ENCODE measurements around the gene TRIM25. TPM values are rescaled to one million over a fixed set of nuclear protein-coding genes. Genes with fewer than 3 reads are reported as not detected.

Gene TRIM25
- total RNA-seq, 4 donors from 2014 or later, result 25.4 to 38.6 (median 34.6) TPM

DNA sequence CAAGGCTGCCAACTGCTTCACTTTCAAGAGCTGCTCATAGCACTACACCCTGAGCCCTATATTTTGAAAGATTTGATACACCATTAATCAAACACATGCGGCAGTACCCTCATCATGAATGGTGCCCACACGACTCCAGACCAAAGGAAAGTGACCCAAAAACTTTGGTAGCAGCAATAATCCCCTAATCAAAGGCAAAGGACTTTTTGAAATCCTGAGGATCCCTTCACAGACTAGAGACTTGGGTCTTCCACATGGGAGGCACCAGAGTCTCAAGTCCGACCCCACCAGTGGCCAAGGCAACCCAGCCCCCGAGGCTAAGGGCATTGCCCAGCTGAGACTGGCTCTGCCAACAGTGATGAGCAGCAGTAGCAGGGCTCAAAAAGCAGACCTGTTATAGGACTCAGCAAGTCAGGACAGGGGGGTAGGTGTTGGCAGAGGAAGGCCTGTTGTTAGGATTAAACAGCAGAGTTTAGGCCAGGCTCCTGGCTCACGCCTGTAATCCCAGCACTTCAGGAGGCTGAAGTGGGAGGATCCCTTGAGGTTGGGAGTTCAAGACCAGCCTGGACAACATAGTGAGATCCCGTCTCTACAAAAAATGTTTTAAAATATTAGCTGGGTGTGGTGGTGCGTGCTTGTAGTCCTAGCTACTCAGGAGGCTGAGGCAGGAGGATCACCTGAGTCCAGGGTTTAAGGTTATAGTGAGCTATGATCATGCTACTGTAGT is 3.2 kb downstream of the TRIM25 start:
- Histone ChIP-seq H3K9me3 (no peaks in the 10 kb centered on the region), H3K4me3 (peak overlapping the region in 2 of 4 donors; percentile 40 to 82), H3K27me3 (no peaks in the 10 kb centered on the region), H3K27ac (peak overlapping the region; percentile 12 to 98 (median 78)), H3K4me1 (peaks cover 32 to 75% (median 39%) of the 10 kb centered on the region in 3 donors), H3K36me3 (peaks cover 10 to 35% (median 20%) of the 10 kb centered on the region in 3 donors)
- 60 to 65% methylated on average over 7 of the region's 7 CpGs for WGBS, 2 donors
- TF ChIP-seq, protein P1, sequence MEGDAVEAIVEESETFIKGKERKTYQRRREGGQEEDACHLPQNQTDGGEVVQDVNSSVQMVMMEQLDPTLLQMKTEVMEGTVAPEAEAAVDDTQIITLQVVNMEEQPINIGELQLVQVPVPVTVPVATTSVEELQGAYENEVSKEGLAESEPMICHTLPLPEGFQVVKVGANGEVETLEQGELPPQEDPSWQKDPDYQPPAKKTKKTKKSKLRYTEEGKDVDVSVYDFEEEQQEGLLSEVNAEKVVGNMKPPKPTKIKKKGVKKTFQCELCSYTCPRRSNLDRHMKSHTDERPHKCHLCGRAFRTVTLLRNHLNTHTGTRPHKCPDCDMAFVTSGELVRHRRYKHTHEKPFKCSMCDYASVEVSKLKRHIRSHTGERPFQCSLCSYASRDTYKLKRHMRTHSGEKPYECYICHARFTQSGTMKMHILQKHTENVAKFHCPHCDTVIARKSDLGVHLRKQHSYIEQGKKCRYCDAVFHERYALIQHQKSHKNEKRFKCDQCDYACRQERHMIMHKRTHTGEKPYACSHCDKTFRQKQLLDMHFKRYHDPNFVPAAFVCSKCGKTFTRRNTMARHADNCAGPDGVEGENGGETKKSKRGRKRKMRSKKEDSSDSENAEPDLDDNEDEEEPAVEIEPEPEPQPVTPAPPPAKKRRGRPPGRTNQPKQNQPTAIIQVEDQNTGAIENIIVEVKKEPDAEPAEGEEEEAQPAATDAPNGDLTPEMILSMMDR (IDR thresholded peaks at IDR 0.05), result no peak
- no peak for DNase-seq
- intact Hi-C loops (cut with DNase I), result no loop called here

DNA sequence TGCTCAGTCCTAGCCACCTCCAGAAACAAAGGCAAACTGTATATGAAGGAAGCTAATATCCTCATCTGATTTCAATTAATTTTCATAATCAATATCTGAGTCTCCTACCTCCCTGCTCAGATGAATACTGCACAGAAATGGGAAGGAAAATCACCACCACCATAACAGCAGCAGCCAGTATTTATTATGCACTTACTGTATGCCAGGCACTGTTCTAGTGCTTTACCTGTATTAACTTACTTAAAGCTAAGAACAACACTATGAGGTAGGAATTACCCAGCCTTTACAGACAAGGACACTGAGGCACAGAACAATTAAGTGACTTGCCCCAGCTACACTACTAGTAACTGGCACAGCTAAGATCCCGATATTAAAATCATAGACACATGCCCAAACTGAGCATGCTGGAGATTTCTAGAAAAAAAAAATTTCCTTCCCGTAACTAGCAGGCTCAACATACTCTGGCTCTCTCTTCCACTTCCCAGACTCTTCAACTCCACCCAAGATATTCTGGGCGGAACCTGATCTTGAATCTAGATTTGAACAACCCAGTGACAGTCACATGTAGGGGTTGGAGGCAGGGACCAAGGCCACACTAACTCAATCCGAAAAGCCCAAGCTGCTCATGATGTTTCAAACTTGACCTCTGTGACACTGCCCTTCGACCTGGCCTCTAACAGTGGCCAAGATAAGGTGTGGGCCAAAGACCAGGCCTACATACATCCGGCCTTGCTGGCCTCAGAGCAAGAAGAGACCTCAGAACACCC is 3.9 kb downstream of the TRIM25 start:
- Histone ChIP-seq H3K36me3 (peaks cover 15 to 43% (median 21%) of the 10 kb centered on the region in 3 donors), H3K4me1 (peaks cover 25 to 68% (median 32%) of the 10 kb centered on the region in 3 donors), H3K27me3 (no peaks in the 10 kb centered on the region), H3K27ac (peak overlapping the region; percentile 12 to 98 (median 78)), H3K4me3 (peak overlapping the region in 2 of 4 donors; percentile 16 to 40), H3K9me3 (no peaks in the 10 kb centered on the region)
- DNase-seq, result no peak
- 47 to 64% methylated on average over 6 of the region's 6 CpGs for WGBS, 2 donors
- no peak for TF ChIP-seq POLR2A (IDR thresholded peaks at IDR 0.05)
- TF ChIP-seq, protein P1 (IDR thresholded peaks at IDR 0.05), result no peak
- intact Hi-C loops (cut with DNase I), result no loop called here

DNA sequence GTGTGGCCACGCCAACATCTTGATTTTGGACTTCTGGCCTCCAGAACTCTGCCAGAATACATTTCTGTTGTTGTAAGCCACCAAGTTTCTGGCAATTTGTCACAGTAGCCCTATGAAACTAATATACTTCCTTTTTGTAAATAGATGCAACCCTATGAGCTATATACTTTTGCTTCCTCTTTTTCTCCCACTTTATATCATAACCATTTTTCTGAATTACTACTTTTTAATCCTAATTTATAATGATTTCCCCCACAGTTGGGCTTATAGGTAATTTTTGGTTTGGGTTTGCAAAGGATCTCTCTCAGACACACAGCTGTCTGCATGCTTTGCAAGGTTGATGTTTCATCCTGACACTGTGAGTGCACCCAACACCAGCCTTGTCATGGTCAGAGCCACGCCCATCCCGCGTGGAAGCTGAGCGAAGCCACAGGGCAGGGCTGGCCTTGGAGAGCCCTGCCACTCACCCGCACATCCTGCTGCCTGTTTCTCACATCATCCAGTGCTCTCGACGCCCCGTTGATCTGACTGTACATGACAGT is 5.8 kb downstream of the TRIM25 start:
- H3K27ac ChIP-seq, result peak overlapping the region; percentile 1 to 68 (median 51)
- no peak for DNase-seq
- WGBS, 2 donors, result 48 to 49% methylated on average over 7 to 9 of the region's 9 CpGs
- intact Hi-C loops (cut with DNase I), result no loop called here
- peaks cover 28 to 61% (median 34%) of the 10 kb centered on the region in 3 donors for H3K36me3 ChIP-seq
- no peaks in the 10 kb centered on the region for H3K9me3 ChIP-seq
- H3K4me1 ChIP-seq, result peaks cover 22 to 59% (median 30%) of the 10 kb centered on the region in 3 donors
- H3K4me3 ChIP-seq, result no peak overlapping the region
- H3K27me3 ChIP-seq, result no peaks in the 10 kb centered on the region
- TF ChIP-seq POLR2A (IDR thresholded peaks at IDR 0.05), result no peak
- TF ChIP-seq, protein P1 (IDR thresholded peaks at IDR 0.05), result no peak

DNA sequence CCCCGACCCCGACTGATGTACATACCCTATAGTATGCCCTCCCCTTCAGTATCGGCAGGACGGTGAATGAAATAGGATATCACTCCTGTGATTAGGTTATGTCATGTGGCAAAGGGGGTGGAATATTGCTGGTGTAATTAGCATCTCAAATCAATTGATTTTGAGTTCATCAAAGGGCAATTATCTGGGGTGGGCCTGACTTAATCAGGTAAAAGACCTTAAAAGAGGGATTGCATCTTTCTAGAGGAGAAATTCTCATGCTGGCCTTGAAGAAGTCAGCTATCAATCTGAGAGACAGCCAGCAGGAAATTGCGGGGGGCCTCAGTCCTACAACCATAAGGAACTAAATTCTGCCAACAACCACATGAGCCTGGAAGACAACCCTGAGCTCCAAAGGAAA is 10.3 kb downstream of the TRIM25 start:
- DNase-seq, result no peak
- peaks cover 0 to 14% (median 2%) of the 10 kb centered on the region in 3 donors for H3K4me1 ChIP-seq
- intact Hi-C loops (cut with DNase I), result no loop called here

More for the DNA sequence above, 10.3 kb downstream of the TRIM25 start:
- Histone ChIP-seq H3K9me3 (no peaks in the 10 kb centered on the region), H3K36me3 (peaks cover 66 to 100% (median 67%) of the 10 kb centered on the region in 3 donors), H3K27ac (no peak overlapping the region), H3K27me3 (no peaks in the 10 kb centered on the region), H3K4me3 (no peak overlapping the region)
- WGBS, 2 donors, result 95 to 96% methylated on average over 5 of the region's 5 CpGs
- no peak for TF ChIP-seq POLR2A (IDR thresholded peaks at IDR 0.05)
- TF ChIP-seq, protein P1 (IDR thresholded peaks at IDR 0.05), result no peak
